Uterus (tissue), 4 donors: ENCODE results near the gene KLHL14. TPM values are rescaled to one million over a fixed set of nuclear protein-coding genes. Genes with fewer than 3 reads are reported as not detected.

Experiments
- DNase-seq, 2 donors: peaks; one replicate each; pipeline ENCODE4 v3.0.0-alpha.2; 2019 to 2020
- H3K27ac ChIP-seq, 2 donors: fragments of 200-600 bp; sonication (generic); 1 replicate in 1 of 2; 2 replicates in 1 of 2; pipeline ENCODE4 v1.5.1; 2016 to 2018
- H3K27me3 ChIP-seq, 2 donors: fragments of 200-600 bp; sonication (generic); one replicate each; pipeline ENCODE4 v1.5.1; 2018 to 2019; ENCODE audit warnings: control low read depth in 1 of 2
- H3K36me3 ChIP-seq, 2 donors: fragments of 200-600 bp; sonication (generic); one replicate each; pipeline ENCODE4 v1.5.1; 2019; ENCODE audit warnings: control low read depth in 1 of 2
- H3K4me1 ChIP-seq, 2 donors: fragments of 200-600 bp; sonication (generic); one replicate each; pipeline ENCODE4 v1.5.1; 2018 to 2019; ENCODE audit warnings: control low read depth in 1 of 2
- H3K4me3 ChIP-seq, 2 donors: fragments of 200-600 bp; sonication (generic); 1 replicate in 1 of 2; 2 replicates in 1 of 2; pipeline ENCODE4 v1.5.1; 2018 to 2019; ENCODE audit warnings: mild to moderate bottlenecking in 1 of 2
- H3K9me3 ChIP-seq, 2 donors: fragments of 200-600 bp; sonication (generic); one replicate each; pipeline ENCODE4 v1.5.1; 2019; ENCODE audit warnings: control low read depth in 1 of 2
- CTCF ChIP-seq, 4 experiments: fragments of 200-600 bp in 2 of 4; fragments of 450-650 bp in 2 of 4; sonication (generic) in 2 of 4; IDR thresholded peaks; one replicate each; pipeline ENCODE4 v1.5.1; 2016 to 2019; ENCODE audit warnings: antibody characterized with exemption in 4 of 4, mild to moderate bottlenecking in 2 of 4, moderate library complexity in 1 of 4
- POLR2A ChIP-seq, 2 donors: fragments of 450-650 bp; IDR thresholded peaks; one replicate each; pipeline ENCODE4 v1.6.1; 2016; ENCODE audit warnings: antibody characterized with exemption in 2 of 2, mild to moderate bottlenecking in 1 of 2, moderate library complexity in 1 of 2
- intact Hi-C: fragments of 100-400 bp; cut with DNase I; formaldehyde crosslinking; loops from one replicate; pipeline ENCODE4 v1.15.1; 2023; ENCODE audit warnings: low total_unique reads
- total RNA-seq, 4 donors: library from RNA; depleted of rRNA in 3 of 4; stranded (reverse); fragments of >200 nt in 3 of 4; gene quantifications; one replicate each; pipeline versions ENCODE4 v1.1.0 to v1.2.4, GENCODE V29; 2014 to 2023
- donor health status: DM: yes; HTN: yes; CAD: no.

KLHL14 gene
- total RNA-seq, 4 donors from 2014 or later, result 2.6 to 9.5 (median 3.0) TPM

- Histone ChIP-seq H3K27me3 (no peaks in the 10 kb centered on the region), H3K27ac (peak overlapping the region; percentile 9 to 77), H3K9me3 (no peaks in the 10 kb centered on the region), H3K4me1 (no peaks in the 10 kb centered on the region), H3K4me3 (peak overlapping the region; percentile 18 to 35), H3K36me3 (no peaks in the 10 kb centered on the region)
- intact Hi-C loops, result no loop called here
- DNase-seq, result no peak
- TF ChIP-seq POLR2A (IDR thresholded peaks at IDR 0.05) (no peak), CTCF (IDR thresholded peaks at IDR 0.05) (no peak)
These were observed 42.8 kb downstream of the KLHL14 start for GRCh38 chr18:32730068-32730467.

DNA sequence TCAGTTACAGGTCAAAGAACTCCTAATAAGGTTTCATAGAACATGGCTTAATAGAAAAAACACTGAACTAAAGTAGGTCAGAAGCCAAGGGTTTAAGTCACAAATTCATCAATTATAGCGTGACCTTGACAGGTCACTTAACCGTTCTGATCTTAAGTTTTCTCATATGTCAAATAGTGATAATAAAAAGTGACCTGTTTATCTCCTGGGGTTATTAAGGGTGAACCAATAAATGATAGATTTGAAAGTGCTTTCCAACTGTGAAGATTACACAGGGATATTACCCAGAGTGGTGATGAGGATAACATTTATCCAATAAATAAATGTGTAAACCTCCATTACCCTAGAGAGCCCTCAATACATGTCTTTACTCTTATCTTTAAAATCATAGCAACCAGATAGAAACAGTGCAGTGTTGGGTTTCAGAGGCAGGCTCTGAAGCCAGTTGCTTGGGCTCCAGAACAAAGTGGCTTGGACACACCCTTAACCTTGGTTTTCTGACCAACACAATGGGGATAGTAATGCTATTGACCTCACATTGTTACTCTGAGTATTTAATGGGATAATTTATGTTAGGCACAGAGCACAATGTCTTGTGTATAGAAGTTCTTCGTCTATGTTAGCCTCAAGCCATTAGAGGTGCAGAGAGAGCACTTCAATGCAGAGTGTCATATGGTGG is 48.6 kb downstream of the KLHL14 start:
- TF ChIP-seq CTCF (IDR thresholded peaks at IDR 0.05), result no peak
- no peak for TF ChIP-seq POLR2A (IDR thresholded peaks at IDR 0.05)
- no peak overlapping the region for H3K27ac ChIP-seq
- no peaks in the 10 kb centered on the region for H3K9me3 ChIP-seq
- intact Hi-C loops, result no loop called here
- H3K36me3 ChIP-seq, result no peaks in the 10 kb centered on the region
- no peaks in the 10 kb centered on the region for H3K27me3 ChIP-seq
- no peaks in the 10 kb centered on the region for H3K4me1 ChIP-seq
- no peak for DNase-seq
- H3K4me3 ChIP-seq, result no peak overlapping the region

GRCh38 chr18:32722279-32722678 is 50.5 kb downstream of the KLHL14 start:
- Histone ChIP-seq H3K27me3 (no peaks in the 10 kb centered on the region), H3K4me3 (no peak overlapping the region), H3K4me1 (no peaks in the 10 kb centered on the region), H3K27ac (no peak overlapping the region), H3K9me3 (no peaks in the 10 kb centered on the region), H3K36me3 (no peaks in the 10 kb centered on the region)
- TF ChIP-seq CTCF (IDR thresholded peaks at IDR 0.05) (no peak), POLR2A (IDR thresholded peaks at IDR 0.05) (no peak)
- no peak for DNase-seq
- intact Hi-C loops, result no loop called here

DNA sequence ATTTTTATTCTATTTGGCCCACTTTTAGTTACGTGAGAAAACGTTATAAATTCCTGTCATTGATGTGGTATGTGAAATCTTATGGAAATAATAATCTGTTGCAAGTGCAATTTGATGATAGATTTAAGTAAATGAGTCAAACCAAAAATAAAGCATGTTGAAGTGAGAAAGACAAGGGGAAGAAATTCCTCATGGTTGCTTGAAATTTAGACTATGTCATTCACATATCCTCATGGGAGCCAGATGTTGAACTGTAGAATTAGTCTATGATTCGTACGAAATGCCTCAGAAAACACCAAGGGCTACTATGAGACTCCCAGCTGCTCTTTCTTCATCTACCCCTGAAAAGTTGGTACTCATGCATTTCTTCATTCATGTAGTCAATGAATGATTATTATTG is 55.7 kb downstream of the KLHL14 start:
- DNase-seq, result no peak
- H3K4me1 ChIP-seq, result no peaks in the 10 kb centered on the region
- intact Hi-C loops, result no loop called here
- no peak overlapping the region for H3K27ac ChIP-seq
- no peaks in the 10 kb centered on the region for H3K27me3 ChIP-seq
- no peaks in the 10 kb centered on the region for H3K9me3 ChIP-seq
- no peaks in the 10 kb centered on the region for H3K36me3 ChIP-seq
- H3K4me3 ChIP-seq, result no peak overlapping the region
- TF ChIP-seq CTCF (IDR thresholded peaks at IDR 0.05) (no peak), POLR2A (IDR thresholded peaks at IDR 0.05) (no peak)

DNA sequence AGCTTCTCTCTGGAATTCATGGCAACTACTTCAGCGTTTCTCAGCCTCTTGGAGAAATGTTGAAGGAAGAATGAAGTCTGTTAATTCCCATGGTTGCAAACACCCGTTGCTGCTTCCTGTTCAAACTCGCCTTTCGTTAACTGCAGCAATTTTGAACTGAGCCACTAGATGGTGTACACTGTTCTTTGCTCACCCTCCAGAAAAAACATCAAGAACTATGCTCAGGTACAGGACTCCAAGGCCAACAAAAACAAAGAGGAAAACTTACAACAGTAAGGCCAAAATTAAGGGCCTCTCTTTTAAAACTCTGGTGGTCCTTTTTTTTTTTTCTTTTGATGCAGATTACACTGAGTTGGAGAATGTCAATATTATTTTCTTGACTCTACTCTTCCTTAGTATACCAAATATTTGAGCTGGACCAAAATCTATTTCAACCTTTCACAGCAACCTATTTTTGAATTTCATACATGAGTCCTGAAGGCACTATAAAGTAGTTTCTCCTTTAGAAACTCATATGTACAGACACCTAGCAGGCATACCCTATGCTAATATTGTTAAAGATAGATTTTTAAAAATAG is 58.2 kb downstream of the KLHL14 start:
- intact Hi-C loops, result no loop called here
- Histone ChIP-seq H3K27ac (no peak overlapping the region), H3K27me3 (no peaks in the 10 kb centered on the region), H3K9me3 (no peaks in the 10 kb centered on the region), H3K4me1 (no peaks in the 10 kb centered on the region), H3K4me3 (no peak overlapping the region), H3K36me3 (no peaks in the 10 kb centered on the region)
- DNase-seq, result no peak
- TF ChIP-seq CTCF (IDR thresholded peaks at IDR 0.05), result peak; percentile 32 to 65 (median 46)
- no peak for TF ChIP-seq POLR2A (IDR thresholded peaks at IDR 0.05)
